Endothelial cell (in vitro differentiated cells): Measurements from ENCODE around the gene HOXA10. TPM values are rescaled to one million over a fixed set of nuclear protein-coding genes. Genes with fewer than 3 reads are reported as not detected.

Experiments
- DNase-seq: peaks from one replicate; pipeline ENCODE4 v3.0.0; 2021; ENCODE audit warnings: low spot score
- H3K27ac Mint-ChIP-seq: one replicate; pipeline ENCODE4 v1.8.0; 2021; ENCODE audit warnings: mixed read lengths, inconsistent platforms; ENCODE audit not compliant: unreplicated experiment
- H3K27me3 Mint-ChIP-seq: one replicate; pipeline ENCODE4 v1.8.0; 2021; ENCODE audit warnings: mild to moderate bottlenecking, moderate library complexity, mixed read lengths, inconsistent platforms; ENCODE audit not compliant: unreplicated experiment
- H3K36me3 Mint-ChIP-seq: one replicate; pipeline ENCODE4 v1.8.0; 2021; ENCODE audit warnings: mild to moderate bottlenecking, low read depth, mixed read lengths, inconsistent platforms; ENCODE audit not compliant: unreplicated experiment
- H3K4me1 Mint-ChIP-seq: one replicate; pipeline ENCODE4 v1.8.0; 2021; ENCODE audit warnings: mild to moderate bottlenecking, mixed read lengths, inconsistent platforms; ENCODE audit not compliant: unreplicated experiment
- H3K4me3 Mint-ChIP-seq: one replicate; pipeline ENCODE4 v1.8.0; 2021; ENCODE audit warnings: mild to moderate bottlenecking, mixed read lengths, inconsistent platforms; ENCODE audit not compliant: unreplicated experiment
- H3K9me3 Mint-ChIP-seq: one replicate; pipeline ENCODE4 v1.8.0; 2021; ENCODE audit warnings: mixed read lengths, inconsistent platforms; ENCODE audit not compliant: unreplicated experiment
- total RNA-seq: library from RNA; stranded (reverse); fragmentation: NEBNext Ultra II Directional; extraction: Animal tissue kit (Norgen Biotek cat#: 25700); gene quantifications from one replicate; pipeline ENCODE4 v1.2.1, GENCODE V29; 2021; ENCODE audit not compliant: unreplicated experiment
- TF ChIP-seq, protein P1 (sequence below): fragments of 200-600 bp; sonication (generic); IDR thresholded peaks from one replicate; pipeline ENCODE4 v1.5.0; 2021; ENCODE audit warnings: antibody characterized with exemption; ENCODE audit not compliant: unreplicated experiment

Gene HOXA10
- total RNA-seq, 1 donor from 2014 or later = not detected

DNA sequence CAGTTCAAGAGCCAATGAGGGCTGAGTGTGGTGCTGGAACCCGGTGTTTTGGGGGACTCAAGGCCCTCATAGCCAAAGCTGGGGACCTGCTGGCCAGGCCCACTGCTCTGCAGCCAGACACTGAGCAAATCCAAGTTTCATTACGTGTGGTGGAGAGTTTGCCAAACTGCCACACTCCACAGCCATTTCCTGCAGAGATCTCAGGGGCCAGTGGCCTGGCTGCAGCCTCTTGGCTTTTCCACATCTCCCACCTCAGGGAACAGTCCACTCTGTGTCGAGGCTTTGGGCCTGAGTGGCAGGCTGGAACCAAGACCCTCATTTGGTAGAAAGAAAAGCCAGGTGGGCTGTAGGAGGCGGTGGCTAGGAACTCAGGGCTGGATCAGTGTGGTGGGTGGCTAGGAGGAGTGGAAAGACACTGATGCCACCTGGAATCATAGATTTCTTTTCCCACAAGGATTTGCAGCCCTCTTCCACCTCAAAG, 7.7 kb upstream of the HOXA10 start:
- Mint-ChIP-seq H3K9me3 (no peaks in the 10 kb centered on the region), H3K27me3 (peaks cover 49% of the 10 kb centered on the region), H3K36me3 (no peaks in the 10 kb centered on the region), H3K4me3 (no peak overlapping the region), H3K27ac (no peak overlapping the region), H3K4me1 (peaks cover 26% of the 10 kb centered on the region)
- no peak for DNase-seq
- TF ChIP-seq, protein P1, sequence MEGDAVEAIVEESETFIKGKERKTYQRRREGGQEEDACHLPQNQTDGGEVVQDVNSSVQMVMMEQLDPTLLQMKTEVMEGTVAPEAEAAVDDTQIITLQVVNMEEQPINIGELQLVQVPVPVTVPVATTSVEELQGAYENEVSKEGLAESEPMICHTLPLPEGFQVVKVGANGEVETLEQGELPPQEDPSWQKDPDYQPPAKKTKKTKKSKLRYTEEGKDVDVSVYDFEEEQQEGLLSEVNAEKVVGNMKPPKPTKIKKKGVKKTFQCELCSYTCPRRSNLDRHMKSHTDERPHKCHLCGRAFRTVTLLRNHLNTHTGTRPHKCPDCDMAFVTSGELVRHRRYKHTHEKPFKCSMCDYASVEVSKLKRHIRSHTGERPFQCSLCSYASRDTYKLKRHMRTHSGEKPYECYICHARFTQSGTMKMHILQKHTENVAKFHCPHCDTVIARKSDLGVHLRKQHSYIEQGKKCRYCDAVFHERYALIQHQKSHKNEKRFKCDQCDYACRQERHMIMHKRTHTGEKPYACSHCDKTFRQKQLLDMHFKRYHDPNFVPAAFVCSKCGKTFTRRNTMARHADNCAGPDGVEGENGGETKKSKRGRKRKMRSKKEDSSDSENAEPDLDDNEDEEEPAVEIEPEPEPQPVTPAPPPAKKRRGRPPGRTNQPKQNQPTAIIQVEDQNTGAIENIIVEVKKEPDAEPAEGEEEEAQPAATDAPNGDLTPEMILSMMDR = no peak

- Mint-ChIP-seq H3K4me1 (peaks cover 27% of the 10 kb centered on the region), H3K27me3 (peaks cover 46% of the 10 kb centered on the region)
- no peak for DNase-seq
Measured at GRCh38 chr7:27180431-27181420, 6.6 kb upstream of the HOXA10 start.

GRCh38 chr7:27179503-27180430, 5.6 kb upstream of the HOXA10 start:
- peaks cover 24% of the 10 kb centered on the region for H3K4me1 Mint-ChIP-seq
- H3K9me3 Mint-ChIP-seq = no peaks in the 10 kb centered on the region
- H3K27ac Mint-ChIP-seq = no peak overlapping the region
- H3K36me3 Mint-ChIP-seq = no peaks in the 10 kb centered on the region
- TF ChIP-seq, protein P1 = peak; percentile 92
- H3K27me3 Mint-ChIP-seq = peaks cover 42% of the 10 kb centered on the region
- H3K4me3 Mint-ChIP-seq = no peak overlapping the region
- peak; percentile 80 for DNase-seq

More at GRCh38 chr7:27180431-27181420, 6.6 kb upstream of the HOXA10 start:
- TF ChIP-seq, protein P1 = no peak
- Mint-ChIP-seq H3K4me3 (no peak overlapping the region), H3K9me3 (no peaks in the 10 kb centered on the region), H3K27ac (no peak overlapping the region), H3K36me3 (no peaks in the 10 kb centered on the region)

- H3K4me3 Mint-ChIP-seq = no peak overlapping the region
- no peaks in the 10 kb centered on the region for H3K36me3 Mint-ChIP-seq
- H3K9me3 Mint-ChIP-seq = no peaks in the 10 kb centered on the region
- peaks cover 23% of the 10 kb centered on the region for H3K4me1 Mint-ChIP-seq
- peaks cover 42% of the 10 kb centered on the region for H3K27me3 Mint-ChIP-seq
- no peak overlapping the region for H3K27ac Mint-ChIP-seq
- no peak for DNase-seq
- TF ChIP-seq, protein P1 = no peak
Measured at GRCh38 chr7:27179030-27179429, 4.9 kb upstream of the HOXA10 start.
